Testis (tissue), 3 donors: ENCODE results near the gene ANAPC16. TPM values are rescaled to one million over a fixed set of nuclear protein-coding genes. Genes with fewer than 3 reads are reported as not detected.
A peak's percentile ranks its signal among the peaks of the same experiment; 100 is the strongest.

Experiments used
- DNase-seq: peaks from one replicate; pipeline ENCODE4 v3.0.0-alpha.2; 2019
- H3K27ac ChIP-seq, 2 donors: fragments of 200-600 bp; sonication (generic); one replicate each; pipeline ENCODE4 v1.5.1; 2019
- H3K27me3 ChIP-seq: fragments of 200-600 bp; sonication (generic); one replicate; pipeline ENCODE4 v1.5.1; 2019
- H3K36me3 ChIP-seq: fragments of 200-600 bp; sonication (generic); one replicate; pipeline ENCODE4 v1.5.1; 2017; ENCODE audit warnings: low read depth; ENCODE audit errors: missing control alignments
- H3K4me1 ChIP-seq: fragments of 200-600 bp; sonication (generic); one replicate; pipeline ENCODE4 v1.5.1; 2019
- H3K4me3 ChIP-seq, 2 donors: fragments of 200-600 bp; sonication (generic); one replicate each; pipeline ENCODE4 v1.5.1; 2017 to 2019
- H3K9me3 ChIP-seq: fragments of 200-600 bp; sonication (generic); one replicate; pipeline ENCODE4 v1.5.1; 2017
- CTCF ChIP-seq, 3 experiments: fragments of 450-650 bp in 2 of 3; fragments of 200-600 bp in 1 of 3; sonication (generic) in 1 of 3; IDR thresholded peaks; one replicate each; pipeline ENCODE4 v1.5.1; 2016 to 2019; ENCODE audit warnings: antibody characterized with exemption in 3 of 3, mild to moderate bottlenecking in 2 of 3, moderate library complexity in 1 of 3
- POLR2A ChIP-seq: fragments of 450-650 bp; IDR thresholded peaks from one replicate; pipeline ENCODE4 v1.6.1; 2017; ENCODE audit warnings: antibody characterized with exemption, mild to moderate bottlenecking, moderate library complexity
- WGBS, 2 donors: methylation state at CpG; one replicate each; pipeline ENCODE4 v1.1.5; 2018; 5-methylcytosine and 5-hydroxymethylcytosine counted together
- intact Hi-C: fragments of 100-400 bp; cut with DNase I; formaldehyde crosslinking; loops from one replicate; pipeline ENCODE4 v1.15.1; 2023; ENCODE audit warnings: low total_unique reads
- polyA plus RNA-seq: library from polyadenylated mRNA; stranded (reverse); fragments of 350-450 nt; fragmentation: Illumina TruSeq; extraction: RNeasy Lipid Tissue Mini Kit (QIAGEN cat#74804); gene quantifications from one replicate; pipeline ENCODE4 v1.2.3, GENCODE V29; 2014; ENCODE audit warnings: low read depth, low replicate concordance; ENCODE audit not compliant: insufficient read depth
- total RNA-seq, 2 donors: library from RNA; depleted of rRNA; stranded (reverse); fragments of >200 nt; gene quantifications; one replicate each; pipeline ENCODE4 v1.2.3, GENCODE V29; 2016

ANAPC16 gene
- total and polyA plus RNA-seq, 3 donors from 2014 or later: 43.8 to 96.0 (median 47.9) TPM

GRCh38 chr10:72252972-72253371 is 37.2 kb downstream of the ANAPC16 start:
- H3K27me3 ChIP-seq: no peaks in the 10 kb centered on the region
- H3K27ac ChIP-seq: peak overlapping the region; percentile 91 to 93
- no peaks in the 10 kb centered on the region for H3K9me3 ChIP-seq
- H3K4me1 ChIP-seq: peaks cover 76% of the 10 kb centered on the region
- no peaks in the 10 kb centered on the region for H3K36me3 ChIP-seq
- WGBS, 2 donors: 64 to 66% methylated on average over 3 of the region's 3 CpGs
- TF ChIP-seq CTCF (IDR thresholded peaks at IDR 0.05) (no peak), POLR2A (no peak)
- intact Hi-C loops: no loop called here
- no peak overlapping the region for H3K4me3 ChIP-seq
- DNase-seq: no peak

- WGBS, 2 donors: 81 to 83% methylated on average over 7 of the region's 7 CpGs
- no peak for DNase-seq
- Histone ChIP-seq H3K36me3 (no peaks in the 10 kb centered on the region), H3K4me3 (no peak overlapping the region), H3K9me3 (no peaks in the 10 kb centered on the region), H3K4me1 (peaks cover 70% of the 10 kb centered on the region), H3K27me3 (no peaks in the 10 kb centered on the region), H3K27ac (peak overlapping the region; percentile 91 to 93)
- intact Hi-C loops: no loop called here
- no peak for TF ChIP-seq CTCF (IDR thresholded peaks at IDR 0.05)
- TF ChIP-seq POLR2A: no peak
Observed at GRCh38 chr10:72253578-72253977, 37.8 kb downstream of the ANAPC16 start.

GRCh38 chr10:72254813-72255568 is 39.2 kb downstream of the ANAPC16 start:
- no peak overlapping the region for H3K4me3 ChIP-seq
- TF ChIP-seq CTCF (IDR thresholded peaks at IDR 0.05): peak in 1 of 3 experiments; percentile 3
- TF ChIP-seq POLR2A: no peak
- intact Hi-C loops: no loop called here
- WGBS, 2 donors: 11 to 15% methylated on average over 13 to 15 of the region's 15 CpGs
- peak; percentile 96 for DNase-seq
- H3K27me3 ChIP-seq: no peaks in the 10 kb centered on the region
- no peaks in the 10 kb centered on the region for H3K9me3 ChIP-seq
- peaks cover 68% of the 10 kb centered on the region for H3K4me1 ChIP-seq
- peak overlapping the region; percentile 91 to 93 for H3K27ac ChIP-seq
- H3K36me3 ChIP-seq: no peaks in the 10 kb centered on the region

GRCh38 chr10:72255977-72256729 is 40.3 kb downstream of the ANAPC16 start:
- Histone ChIP-seq H3K27ac (peak overlapping the region; percentile 91 to 93), H3K36me3 (no peaks in the 10 kb centered on the region), H3K27me3 (no peaks in the 10 kb centered on the region), H3K4me3 (no peak overlapping the region), H3K4me1 (peaks cover 73% of the 10 kb centered on the region), H3K9me3 (no peaks in the 10 kb centered on the region)
- 78 to 82% methylated on average over 6 of the region's 6 CpGs for WGBS, 2 donors
- DNase-seq: no peak
- TF ChIP-seq CTCF (IDR thresholded peaks at IDR 0.05) (no peak), POLR2A (no peak)
- intact Hi-C loops: no loop called here
